Measurements from ENCODE around the gene ARL15. TPM values are rescaled to one million over a fixed set of nuclear protein-coding genes. Genes with fewer than 3 reads are reported as not detected.

The ARL15 gene
- total and polyA plus RNA-seq, 9 of the 15 experiments (the other 6 are each of a cell fraction or from before 2014, with no cell fraction given), result 18.5 to 80.4 (median 57.0) TPM

GRCh38 chr5:54310433-54311175 is at the start of gene ARL15 (continued):
- TF ChIP-seq TSHZ1 (CRISPR knock-in tag; IDR thresholded peaks at IDR 0.05), result no peak
- peak; percentile 58; the same call in 1 of the 2 replicates for TF ChIP-seq ZSCAN32 (CRISPR knock-in tag; IDR thresholded peaks at IDR 0.05)
- no peak for TF ChIP-seq ZNF79 (CRISPR knock-in tag; IDR thresholded peaks at IDR 0.05; ENCODE audit: low read depth)
- peak; percentile 88 for TF ChIP-seq CEBPG (CRISPR knock-in tag; IDR thresholded peaks at IDR 0.05)
- TF ChIP-seq CEBPG (tag; conservative IDR thresholded peaks at IDR 0.05 in 1 of 2, IDR thresholded peaks at IDR 0.05 in 1 of 2), result peak in 1 of 2 experiments; percentile 66; a peak in 3 of 4 replicates
- TF ChIP-seq POLR2AphosphoS5 (IDR thresholded peaks at IDR 0.05; ENCODE audit: control insufficient read depth, insufficient read depth, low read depth, low read length), result peak; percentile 98
- TF ChIP-seq HDAC3 (IDR thresholded peaks at IDR 0.05; ENCODE audit: borderline replicate concordance, partially characterized antibody), result peak; percentile 53
- no peak for TF ChIP-seq MCM2 (IDR thresholded peaks at IDR 0.05; ENCODE audit: low read depth)
- TF ChIP-seq HDGF (IDR thresholded peaks at IDR 0.05), result no peak
- peak; percentile 100 for TF ChIP-seq SUPT5H (IDR thresholded peaks at IDR 0.05)
- TF ChIP-seq MTA3 (IDR thresholded peaks at IDR 0.05; ENCODE audit: borderline replicate concordance), result peak; percentile 99
- no peak for TF ChIP-seq CCAR2 (IDR thresholded peaks at IDR 0.05; ENCODE audit: low read depth, low read length)
- no peak for TF ChIP-seq NR3C1 (CRISPR knock-in tag; IDR thresholded peaks at IDR 0.05)
- TF ChIP-seq CREBBP (IDR thresholded peaks at IDR 0.05; ENCODE audit: low read depth, low read length), result no peak
- TF ChIP-seq PURB (CRISPR knock-in tag; IDR thresholded peaks at IDR 0.05; ENCODE audit: low read depth), result no peak
- no peak for TF ChIP-seq PHB2 (IDR thresholded peaks at IDR 0.05; ENCODE audit: low read depth)
- no peak for TF ChIP-seq CHD4 (IDR thresholded peaks at IDR 0.05; ENCODE audit: insufficient read depth, insufficient replicate concordance, low read depth, low read length, poor library complexity, severe bottlenecking)
- no peak for TF ChIP-seq TRIM28 (IDR thresholded peaks at IDR 0.05)
- TF ChIP-seq GTF2A2 (tag; IDR thresholded peaks at IDR 0.05), result peak; percentile 92
- no peak for TF ChIP-seq IFI16 (CRISPR knock-in tag; IDR thresholded peaks at IDR 0.05)
- no peak for TF ChIP-seq SIX5 (IDR thresholded peaks at IDR 0.05; ENCODE audit: borderline replicate concordance in 1 of 2, insufficient read depth in 1 of 2, low read depth in 1 of 2, low read length in 2 of 2)
- TF ChIP-seq ZNF668 (CRISPR knock-in tag; IDR thresholded peaks at IDR 0.05), result no peak
- TF ChIP-seq FOXK2 (conservative IDR thresholded peaks at IDR 0.05 in 1 of 2, IDR thresholded peaks at IDR 0.05 in 1 of 2; ENCODE audit: low read depth in 2 of 2), result peak; percentile 39 to 65; a peak in 3 of 4 replicates
- TF ChIP-seq ZNF740 (CRISPR knock-in tag; IDR thresholded peaks at IDR 0.05), result peak; percentile 66; the same call in 1 of the 2 replicates
- 0 out of 4 replicates have a peak, but pooled peaks of 1 of the 2 experiments have one; percentile 31 for TF ChIP-seq ZNF740 (tag; IDR thresholded peaks at IDR 0.05)

Measured in K562 (cell line).